ENCODE data around the gene C1orf35.

The C1orf35 gene

DNA sequence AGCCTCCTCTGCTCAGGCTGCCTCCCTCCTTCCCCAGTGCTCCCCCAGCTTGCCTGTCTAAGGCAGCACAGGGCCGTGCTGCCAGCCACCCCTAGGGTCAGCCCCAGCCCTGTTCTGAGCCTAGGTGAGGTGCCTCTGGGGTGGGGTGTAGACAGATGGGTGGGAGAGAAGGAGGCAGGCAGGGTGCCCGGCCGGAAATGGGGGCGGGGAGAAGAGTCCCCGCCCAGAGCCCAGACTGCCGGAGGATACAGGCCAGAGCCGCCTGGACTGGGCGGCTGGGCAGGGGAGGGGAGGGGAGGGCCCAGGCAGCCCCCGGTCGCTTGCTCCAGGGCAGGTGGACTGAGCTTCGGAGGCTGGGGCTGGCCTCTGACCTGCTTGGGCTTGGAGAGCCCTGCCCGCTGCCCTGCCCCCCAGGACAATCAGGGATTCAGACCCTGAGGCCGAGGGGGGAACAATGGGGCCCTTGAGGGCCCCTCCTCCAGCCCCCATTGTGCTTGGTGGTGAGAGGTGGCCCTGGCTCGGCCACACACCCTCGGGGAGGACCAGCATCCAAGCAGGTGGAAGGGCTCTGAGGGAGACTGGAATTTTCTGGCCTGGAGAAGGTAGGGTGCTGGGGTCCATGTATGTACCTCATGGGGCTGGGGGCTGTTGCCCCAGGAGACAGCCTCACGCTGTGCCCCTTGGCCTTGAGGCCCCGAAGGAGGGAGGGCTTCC, 46.4 kb upstream of the C1orf35 start, which contains the start of gene GJC2:
Gene GJC2, plus strand, starts transcription at position 525 of the 714 bp plus-strand sequence. CDS start 7,829 bp downstream, outside the sequence.
- TF ChIP-seq, protein P1, sequence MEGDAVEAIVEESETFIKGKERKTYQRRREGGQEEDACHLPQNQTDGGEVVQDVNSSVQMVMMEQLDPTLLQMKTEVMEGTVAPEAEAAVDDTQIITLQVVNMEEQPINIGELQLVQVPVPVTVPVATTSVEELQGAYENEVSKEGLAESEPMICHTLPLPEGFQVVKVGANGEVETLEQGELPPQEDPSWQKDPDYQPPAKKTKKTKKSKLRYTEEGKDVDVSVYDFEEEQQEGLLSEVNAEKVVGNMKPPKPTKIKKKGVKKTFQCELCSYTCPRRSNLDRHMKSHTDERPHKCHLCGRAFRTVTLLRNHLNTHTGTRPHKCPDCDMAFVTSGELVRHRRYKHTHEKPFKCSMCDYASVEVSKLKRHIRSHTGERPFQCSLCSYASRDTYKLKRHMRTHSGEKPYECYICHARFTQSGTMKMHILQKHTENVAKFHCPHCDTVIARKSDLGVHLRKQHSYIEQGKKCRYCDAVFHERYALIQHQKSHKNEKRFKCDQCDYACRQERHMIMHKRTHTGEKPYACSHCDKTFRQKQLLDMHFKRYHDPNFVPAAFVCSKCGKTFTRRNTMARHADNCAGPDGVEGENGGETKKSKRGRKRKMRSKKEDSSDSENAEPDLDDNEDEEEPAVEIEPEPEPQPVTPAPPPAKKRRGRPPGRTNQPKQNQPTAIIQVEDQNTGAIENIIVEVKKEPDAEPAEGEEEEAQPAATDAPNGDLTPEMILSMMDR (IDR thresholded peaks at IDR 0.05; ENCODE audit: control insufficient read depth, extremely low read depth, insufficient read depth): no peak
- no peak within 1 kb of the TSS for H3K4me3 ChIP-seq (ENCODE audit: low read depth, low read length)

DNA sequence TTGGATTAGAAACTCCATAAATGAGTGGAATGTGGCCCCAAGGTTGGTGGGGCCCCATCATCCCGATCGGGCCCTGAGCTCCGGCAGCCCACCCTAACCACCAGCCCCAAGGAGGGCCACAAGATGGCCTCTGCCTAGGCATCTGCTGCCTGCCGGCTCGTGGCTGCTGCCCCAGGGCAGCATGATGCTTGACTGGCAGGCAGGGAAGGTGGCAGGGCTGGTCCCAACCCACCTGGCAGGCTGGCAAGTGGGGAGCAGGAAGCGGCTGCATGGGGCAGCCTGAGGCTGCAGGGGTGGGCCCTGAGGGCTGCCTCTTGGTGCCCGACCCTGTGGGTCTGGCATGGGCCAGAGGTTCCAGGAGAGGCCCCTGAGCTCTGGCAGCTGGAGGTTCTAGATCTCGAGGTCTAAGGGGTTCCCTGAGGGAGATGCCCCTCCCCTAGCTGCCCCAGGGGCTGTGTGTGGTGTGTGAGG, 45.8 kb upstream of the C1orf35 start:
- no peak overlapping the region for H3K4me3 ChIP-seq (ENCODE audit: low read depth, low read length)
- TF ChIP-seq, protein P1 (IDR thresholded peaks at IDR 0.05; ENCODE audit: control insufficient read depth, extremely low read depth, insufficient read depth): no peak
- DNase-seq (ENCODE audit: low read depth): no peak

More for the DNA sequence above, 46.4 kb upstream of the C1orf35 start, which contains the start of gene GJC2:
- DNase-seq (ENCODE audit: low read depth): no peak

DNA sequence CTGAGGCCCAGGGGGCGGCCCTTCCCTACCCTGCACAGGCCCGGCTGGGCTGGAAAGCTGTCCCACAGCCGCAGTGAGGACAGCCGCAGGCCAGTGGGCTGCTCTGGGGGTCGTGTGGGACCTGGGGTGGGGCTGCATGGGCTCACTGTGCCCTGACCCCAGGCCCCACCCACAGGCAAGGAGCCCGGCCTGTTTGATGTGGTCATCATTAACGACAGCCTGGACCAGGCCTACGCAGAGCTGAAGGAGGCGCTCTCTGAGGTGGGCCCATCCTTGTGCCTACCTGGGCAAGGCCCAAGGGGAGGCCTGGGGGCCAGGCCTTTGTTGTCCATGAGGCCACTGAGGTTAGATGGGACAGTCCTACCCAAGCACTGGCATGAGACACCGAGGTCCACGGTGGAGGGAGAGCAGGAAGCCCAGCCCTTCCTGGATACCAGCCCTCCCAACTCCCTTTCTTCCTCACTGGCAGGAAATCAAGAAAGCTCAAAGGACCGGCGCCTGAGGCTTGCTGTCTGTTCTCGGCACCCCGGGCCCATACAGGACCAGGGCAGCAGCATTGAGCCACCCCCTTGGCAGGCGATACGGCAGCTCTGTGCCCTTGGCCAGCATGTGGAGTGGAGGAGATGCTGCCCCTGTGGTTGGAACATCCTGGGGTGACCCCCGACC, 45.2 kb upstream of the C1orf35 start:
- no peak for DNase-seq (ENCODE audit: low read depth)
- no peak overlapping the region for H3K4me3 ChIP-seq (ENCODE audit: low read depth, low read length)
- TF ChIP-seq, protein P1 (IDR thresholded peaks at IDR 0.05; ENCODE audit: control insufficient read depth, extremely low read depth, insufficient read depth): no peak

DNA sequence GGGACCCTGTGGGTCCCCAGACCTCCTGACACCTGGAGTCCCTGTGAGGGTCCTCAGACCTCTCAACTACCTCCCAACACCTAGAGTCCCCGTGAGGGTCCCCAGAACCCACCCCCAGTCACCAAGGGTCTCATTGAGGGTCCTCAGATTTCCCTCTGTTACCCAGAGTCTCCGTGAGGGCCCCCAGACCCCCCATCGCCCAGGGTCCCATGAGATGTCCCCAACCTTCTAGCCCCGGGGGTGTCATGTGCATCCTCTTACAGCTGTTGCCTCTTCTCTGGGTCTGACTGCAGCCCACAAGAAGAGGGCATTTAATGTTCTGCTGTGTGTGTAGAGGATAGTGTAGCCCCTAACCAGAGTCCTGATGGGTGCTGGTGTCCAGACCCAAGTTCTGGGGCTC, 44.6 kb upstream of the C1orf35 start:
- TF ChIP-seq, protein P1 (IDR thresholded peaks at IDR 0.05; ENCODE audit: control insufficient read depth, extremely low read depth, insufficient read depth): no peak
- DNase-seq (ENCODE audit: low read depth): no peak
- H3K4me3 ChIP-seq (ENCODE audit: low read depth, low read length): no peak overlapping the region

DNA sequence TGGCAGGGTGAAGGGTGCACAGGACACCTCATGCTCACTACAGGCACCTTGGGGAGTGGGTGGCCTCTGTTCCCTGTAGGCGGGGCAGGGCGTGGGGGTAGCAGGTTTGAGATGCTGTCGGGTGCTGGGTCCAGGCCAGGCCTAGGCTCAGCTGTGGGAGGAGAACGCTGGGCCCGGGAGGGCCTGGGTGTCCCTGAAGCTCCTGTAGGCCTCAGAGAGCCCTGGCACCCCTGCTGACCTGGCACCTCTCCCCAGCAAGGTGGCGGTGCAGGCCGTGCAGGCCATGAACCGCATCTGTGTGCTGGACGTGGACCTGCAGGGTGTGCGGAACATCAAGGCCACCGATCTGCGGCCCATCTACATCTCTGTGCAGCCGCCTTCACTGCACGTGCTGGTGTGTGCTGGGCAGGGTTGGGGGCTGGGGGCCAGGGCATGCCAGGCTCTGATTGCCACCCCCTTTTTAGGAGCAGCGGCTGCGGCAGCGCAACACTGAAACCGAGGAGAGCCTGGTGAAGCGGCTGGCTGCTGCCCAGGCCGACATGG, 44.1 kb upstream of the C1orf35 start:
- TF ChIP-seq, protein P1 (IDR thresholded peaks at IDR 0.05; ENCODE audit: control insufficient read depth, extremely low read depth, insufficient read depth): no peak
- H3K4me3 ChIP-seq (ENCODE audit: low read depth, low read length): no peak overlapping the region
- DNase-seq (ENCODE audit: low read depth): no peak

DNA sequence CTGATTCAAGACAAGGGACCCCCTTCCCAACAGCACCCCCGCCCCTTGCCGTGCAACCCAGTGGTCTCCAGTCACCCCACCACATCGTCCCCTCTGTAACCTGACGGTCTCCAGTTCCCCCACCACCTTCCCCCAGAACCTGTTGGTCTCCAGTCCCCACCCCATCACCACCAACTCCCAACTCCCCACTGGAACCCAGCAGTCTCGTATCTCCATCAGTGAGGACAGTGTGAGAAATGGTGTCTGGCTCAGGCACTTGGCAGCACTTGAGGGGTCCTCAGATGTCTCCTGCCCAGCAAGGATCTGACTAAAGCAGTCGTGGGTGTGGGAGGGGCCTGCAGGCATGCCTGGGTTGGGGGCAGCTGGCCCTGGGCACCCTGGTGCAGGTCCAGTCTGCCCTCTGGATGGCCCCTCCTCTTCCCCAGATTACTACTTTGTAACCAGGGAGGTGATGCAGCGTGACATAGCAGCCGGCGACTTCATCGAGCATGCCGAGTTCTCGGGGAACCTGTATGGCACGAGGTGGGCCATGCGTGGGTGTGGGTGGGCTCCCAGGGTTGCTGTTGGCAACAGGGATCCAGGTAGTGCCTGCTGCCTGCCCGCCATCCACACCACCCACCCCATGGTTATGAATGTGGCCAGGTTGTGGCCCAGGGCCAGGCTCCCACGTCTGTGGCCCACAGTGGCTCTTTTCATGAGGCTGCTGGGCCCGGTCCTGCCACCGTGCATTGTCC, 43.5 kb upstream of the C1orf35 start:
- DNase-seq (ENCODE audit: low read depth): no peak

More for the DNA sequence above, 43.5 kb upstream of the C1orf35 start:
- H3K4me3 ChIP-seq (ENCODE audit: low read depth, low read length): no peak overlapping the region
- TF ChIP-seq, protein P1 (IDR thresholded peaks at IDR 0.05; ENCODE audit: control insufficient read depth, extremely low read depth, insufficient read depth): no peak

Data from LNCaP clone FGC (cell line).